ENCODE measurements around the gene SLC45A3. TPM values are rescaled to one million over a fixed set of nuclear protein-coding genes. Genes with fewer than 3 reads are reported as not detected.

The SLC45A3 gene
- total RNA-seq, 4 donors from 2014 or later, result 0.51 to 4.1 (median 1.6) TPM

- H3K27ac ChIP-seq, result no peak overlapping the region
- intact Hi-C loops (cut with DNase I; ENCODE audit: low total_unique reads), result no loop called here
Measured at GRCh38 chr1:205663286-205663936, 16.9 kb downstream of the SLC45A3 start.

GRCh38 chr1:205662791-205663190 lies 17.5 kb downstream of the SLC45A3 start:
- H3K4me1 ChIP-seq, result no peaks in the 10 kb centered on the region
- H3K27me3 ChIP-seq, result no peaks in the 10 kb centered on the region
- no peak for DNase-seq
- no peaks in the 10 kb centered on the region for H3K9me3 ChIP-seq
- TF ChIP-seq CTCF (IDR thresholded peaks at IDR 0.05), result no peak
- no peak for TF ChIP-seq POLR2A (IDR thresholded peaks at IDR 0.05)
- intact Hi-C loops (cut with DNase I; ENCODE audit: low total_unique reads), result no loop called here
- no peak overlapping the region for H3K4me3 ChIP-seq
- H3K27ac ChIP-seq, result no peak overlapping the region
- H3K36me3 ChIP-seq, result no peaks in the 10 kb centered on the region

More at GRCh38 chr1:205663286-205663936, 16.9 kb downstream of the SLC45A3 start:
- Histone ChIP-seq H3K36me3 (no peaks in the 10 kb centered on the region), H3K9me3 (no peaks in the 10 kb centered on the region), H3K27me3 (no peaks in the 10 kb centered on the region), H3K4me3 (no peak overlapping the region), H3K4me1 (no peaks in the 10 kb centered on the region)
- TF ChIP-seq CTCF (IDR thresholded peaks at IDR 0.05), result no peak
- TF ChIP-seq POLR2A (IDR thresholded peaks at IDR 0.05), result no peak
- DNase-seq, result no peak

GRCh38 chr1:205662135-205662738 lies 18.1 kb downstream of the SLC45A3 start:
- no peak for DNase-seq
- Histone ChIP-seq H3K27ac (no peak overlapping the region), H3K36me3 (no peaks in the 10 kb centered on the region), H3K4me3 (no peak overlapping the region), H3K4me1 (no peaks in the 10 kb centered on the region), H3K27me3 (no peaks in the 10 kb centered on the region), H3K9me3 (no peaks in the 10 kb centered on the region)
- TF ChIP-seq POLR2A (IDR thresholded peaks at IDR 0.05) (no peak), CTCF (IDR thresholded peaks at IDR 0.05) (no peak)
- intact Hi-C loops (cut with DNase I; ENCODE audit: low total_unique reads), result no loop called here

GRCh38 chr1:205661429-205662134 lies 18.7 kb downstream of the SLC45A3 start:
- intact Hi-C loops (cut with DNase I; ENCODE audit: low total_unique reads), result no loop called here

More at GRCh38 chr1:205661429-205662134, 18.7 kb downstream of the SLC45A3 start:
- Histone ChIP-seq H3K36me3 (no peaks in the 10 kb centered on the region), H3K27ac (no peak overlapping the region), H3K9me3 (no peaks in the 10 kb centered on the region), H3K4me3 (no peak overlapping the region), H3K27me3 (no peaks in the 10 kb centered on the region), H3K4me1 (no peaks in the 10 kb centered on the region)
- TF ChIP-seq POLR2A (IDR thresholded peaks at IDR 0.05), result no peak
- no peak for TF ChIP-seq CTCF (IDR thresholded peaks at IDR 0.05)
- no peak for DNase-seq
